ENCODE results near the gene GATB. TPM values are rescaled to one million over a fixed set of nuclear protein-coding genes. Genes with fewer than 3 reads are reported as not detected.

GATB gene
- total RNA-seq, 1 donor from 2014 or later: 14.2 TPM

GRCh38 chr4:151664289-151664688, 96.5 kb downstream of the GATB start:
- no peaks in the 10 kb centered on the region for H3K9me3 ChIP-seq
- TF ChIP-seq, protein P1, sequence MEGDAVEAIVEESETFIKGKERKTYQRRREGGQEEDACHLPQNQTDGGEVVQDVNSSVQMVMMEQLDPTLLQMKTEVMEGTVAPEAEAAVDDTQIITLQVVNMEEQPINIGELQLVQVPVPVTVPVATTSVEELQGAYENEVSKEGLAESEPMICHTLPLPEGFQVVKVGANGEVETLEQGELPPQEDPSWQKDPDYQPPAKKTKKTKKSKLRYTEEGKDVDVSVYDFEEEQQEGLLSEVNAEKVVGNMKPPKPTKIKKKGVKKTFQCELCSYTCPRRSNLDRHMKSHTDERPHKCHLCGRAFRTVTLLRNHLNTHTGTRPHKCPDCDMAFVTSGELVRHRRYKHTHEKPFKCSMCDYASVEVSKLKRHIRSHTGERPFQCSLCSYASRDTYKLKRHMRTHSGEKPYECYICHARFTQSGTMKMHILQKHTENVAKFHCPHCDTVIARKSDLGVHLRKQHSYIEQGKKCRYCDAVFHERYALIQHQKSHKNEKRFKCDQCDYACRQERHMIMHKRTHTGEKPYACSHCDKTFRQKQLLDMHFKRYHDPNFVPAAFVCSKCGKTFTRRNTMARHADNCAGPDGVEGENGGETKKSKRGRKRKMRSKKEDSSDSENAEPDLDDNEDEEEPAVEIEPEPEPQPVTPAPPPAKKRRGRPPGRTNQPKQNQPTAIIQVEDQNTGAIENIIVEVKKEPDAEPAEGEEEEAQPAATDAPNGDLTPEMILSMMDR (IDR thresholded peaks at IDR 0.05): no peak
- no peak for ATAC-seq

DNA sequence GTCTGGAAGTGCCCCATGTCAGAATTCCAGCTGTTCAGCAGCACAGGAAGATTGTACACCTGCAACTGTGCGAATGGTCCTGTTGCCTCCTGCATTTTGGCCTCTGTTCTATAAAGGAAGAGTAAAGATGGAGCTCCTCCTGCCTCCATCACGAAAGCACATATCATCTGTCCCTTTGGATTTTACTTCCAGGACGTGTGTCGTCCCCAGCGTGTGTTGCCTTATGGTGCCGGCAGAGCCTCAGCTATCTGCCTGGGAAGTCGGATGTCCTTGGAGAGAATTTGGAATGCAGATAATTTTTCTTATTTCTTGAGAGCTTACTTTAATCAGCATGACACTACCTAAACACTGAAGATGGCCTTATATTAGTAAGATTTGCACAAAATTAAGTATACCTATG, 97.7 kb downstream of the GATB start:
- no peak for ATAC-seq
- Histone ChIP-seq H3K4me3 (no peak overlapping the region), H3K27ac (no peak overlapping the region), H3K9me3 (no peaks in the 10 kb centered on the region), H3K36me3 (no peaks in the 10 kb centered on the region), H3K4me1 (no peaks in the 10 kb centered on the region), H3K27me3 (ENCODE audit: low read depth) (no peaks in the 10 kb centered on the region)
- no peak for DNase-seq
- intact Hi-C loops (cut with DNase I): no loop called here
- TF ChIP-seq, protein P1 (IDR thresholded peaks at IDR 0.05): no peak

More at GRCh38 chr4:151664289-151664688, 96.5 kb downstream of the GATB start:
- H3K27ac ChIP-seq: no peak overlapping the region
- no peak overlapping the region for H3K4me3 ChIP-seq
- intact Hi-C loops (cut with DNase I): no loop called here
- H3K36me3 ChIP-seq: no peaks in the 10 kb centered on the region
- H3K27me3 ChIP-seq (ENCODE audit: low read depth): no peaks in the 10 kb centered on the region
- H3K4me1 ChIP-seq: no peaks in the 10 kb centered on the region
- DNase-seq: no peak

DNA sequence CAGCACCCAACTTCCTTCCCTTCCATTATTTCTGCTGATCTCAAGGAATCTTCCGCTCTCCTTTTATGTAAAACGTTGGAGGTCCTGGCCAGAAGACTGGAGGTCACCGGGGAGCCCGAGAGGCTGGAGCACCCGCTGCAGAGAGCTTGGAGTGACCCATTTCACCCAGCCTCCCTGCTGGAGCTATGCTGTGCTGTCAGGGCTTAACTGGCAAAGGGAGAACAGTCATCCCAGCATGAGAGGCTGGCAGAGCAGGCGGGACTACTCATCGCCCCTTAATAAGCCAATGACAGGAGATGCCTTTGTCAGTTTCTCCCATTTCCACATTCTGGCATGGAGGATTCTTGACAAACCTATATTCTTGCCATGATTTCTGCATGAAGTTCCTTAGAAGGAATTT, 98.9 kb downstream of the GATB start:
- intact Hi-C loops (cut with DNase I): no loop called here
- H3K4me3 ChIP-seq: no peak overlapping the region
- H3K4me1 ChIP-seq: no peaks in the 10 kb centered on the region
- no peaks in the 10 kb centered on the region for H3K36me3 ChIP-seq
- H3K9me3 ChIP-seq: no peaks in the 10 kb centered on the region
- DNase-seq (no peak), ATAC-seq (no peak)
- TF ChIP-seq, protein P1 (IDR thresholded peaks at IDR 0.05): no peak
- no peaks in the 10 kb centered on the region for H3K27me3 ChIP-seq (ENCODE audit: low read depth)
- no peak overlapping the region for H3K27ac ChIP-seq

DNA sequence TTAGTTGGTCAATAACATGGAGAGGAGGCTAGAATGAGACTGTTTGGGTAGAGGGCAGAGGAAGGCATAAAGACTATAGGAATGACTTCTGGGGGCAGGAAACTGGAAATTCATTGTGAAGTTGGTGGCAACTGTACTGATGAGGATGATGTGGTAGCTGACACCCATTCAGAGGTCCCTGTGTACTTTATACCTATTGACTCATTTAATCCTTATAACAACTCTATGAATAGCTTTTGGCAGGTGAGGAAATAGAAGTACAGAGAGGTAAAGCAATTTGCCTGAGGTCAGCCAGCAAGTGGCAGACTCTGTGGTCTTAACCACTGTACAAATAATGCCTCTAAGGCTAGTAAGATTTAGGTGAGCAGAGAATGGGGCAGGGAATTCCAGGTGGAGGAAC, 100.1 kb downstream of the GATB start:
- Histone ChIP-seq H3K36me3 (peaks cover 9% of the 10 kb centered on the region), H3K27ac (no peak overlapping the region), H3K27me3 (ENCODE audit: low read depth) (no peaks in the 10 kb centered on the region), H3K9me3 (no peaks in the 10 kb centered on the region), H3K4me3 (no peak overlapping the region), H3K4me1 (no peaks in the 10 kb centered on the region)
- DNase-seq: no peak
- intact Hi-C loops (cut with DNase I): no loop called here
- no peak for ATAC-seq
- TF ChIP-seq, protein P1 (IDR thresholded peaks at IDR 0.05): no peak

GRCh38 chr4:151659601-151660364, 101.0 kb downstream of the GATB start:
- H3K27ac ChIP-seq: no peak overlapping the region
- TF ChIP-seq, protein P1 (IDR thresholded peaks at IDR 0.05): no peak
- no peaks in the 10 kb centered on the region for H3K27me3 ChIP-seq (ENCODE audit: low read depth)
- H3K36me3 ChIP-seq: peaks cover 9% of the 10 kb centered on the region
- intact Hi-C loops (cut with DNase I): no loop called here
- no peak overlapping the region for H3K4me3 ChIP-seq
- no peaks in the 10 kb centered on the region for H3K4me1 ChIP-seq
- ATAC-seq (no peak), DNase-seq (no peak)
- no peaks in the 10 kb centered on the region for H3K9me3 ChIP-seq
